AG04449 (cell line): ENCODE results near the gene RPL14.
"Not testable (repeated sequence)": the region's sequence is repeated elsewhere in the genome, so short reads cannot be mapped to it uniquely, and the experiment has no call there.

Experiments
- CTCF ChIA-PET: fragments of 350-600 bp; formaldehyde crosslinking; extraction: SDS; loops from one replicate; lab custom pipeline; 2021; ENCODE audit warnings: antibody characterized with exemption; lab: Yijun Ruan, JAX
- POLR2A ChIA-PET: fragments of 400-600, 350-600 bp; formaldehyde crosslinking; extraction: SDS; loops from one replicate; lab custom pipeline; 2020; ENCODE audit warnings: antibody characterized with exemption, inconsistent platforms; lab: Yijun Ruan, JAX
- DNase-seq: peaks from one replicate; pipeline ENCODE4 v3.0.0-alpha.2; 2010; ENCODE audit warnings: low read depth, low spot score
- H3K4me3 ChIP-seq: 2 replicates; pipeline ENCODE4 v1.5.1; 2011; ENCODE audit warnings: low read depth, mild to moderate bottlenecking, control low read depth, low read length
- TF ChIP-seq, protein P1 (sequence below): IDR thresholded peaks from one replicate; pipeline ENCODE4 v1.5.1; 2011; ENCODE audit warnings: mild to moderate bottlenecking, moderate library complexity, low read length, control low read depth, inconsistent platforms; ENCODE audit not compliant: insufficient read depth; ENCODE audit errors: missing control alignments

RPL14 gene

DNA sequence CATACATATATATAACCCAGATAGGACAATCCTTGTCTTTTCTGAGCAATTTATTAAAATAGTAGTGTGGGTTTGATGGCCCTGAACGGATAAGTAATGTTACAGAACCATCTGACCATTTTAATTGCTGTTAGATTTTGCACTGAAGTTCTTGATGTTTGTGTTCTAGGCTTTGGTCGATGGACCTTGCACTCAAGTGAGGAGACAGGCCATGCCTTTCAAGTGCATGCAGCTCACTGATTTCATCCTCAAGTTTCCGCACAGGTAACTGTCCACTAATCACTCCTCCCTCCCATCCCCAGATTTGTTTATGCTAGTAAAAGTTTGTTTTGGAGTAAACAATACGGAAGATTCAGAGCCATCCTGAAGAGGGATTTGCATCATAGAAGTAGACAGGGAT lies 1.3 kb downstream of the RPL14 start:
- ChIA-PET POLR2A (interaction anchor here (1.5 kb wide), 1 partner anchor 46 kb away, joined by 3 read pairs; no protein-coding TSS in a partner anchor), CTCF (no interaction called here)
- H3K4me3 ChIP-seq, result peak overlapping the region; percentile 97
- no peak for DNase-seq
- TF ChIP-seq, protein P1, sequence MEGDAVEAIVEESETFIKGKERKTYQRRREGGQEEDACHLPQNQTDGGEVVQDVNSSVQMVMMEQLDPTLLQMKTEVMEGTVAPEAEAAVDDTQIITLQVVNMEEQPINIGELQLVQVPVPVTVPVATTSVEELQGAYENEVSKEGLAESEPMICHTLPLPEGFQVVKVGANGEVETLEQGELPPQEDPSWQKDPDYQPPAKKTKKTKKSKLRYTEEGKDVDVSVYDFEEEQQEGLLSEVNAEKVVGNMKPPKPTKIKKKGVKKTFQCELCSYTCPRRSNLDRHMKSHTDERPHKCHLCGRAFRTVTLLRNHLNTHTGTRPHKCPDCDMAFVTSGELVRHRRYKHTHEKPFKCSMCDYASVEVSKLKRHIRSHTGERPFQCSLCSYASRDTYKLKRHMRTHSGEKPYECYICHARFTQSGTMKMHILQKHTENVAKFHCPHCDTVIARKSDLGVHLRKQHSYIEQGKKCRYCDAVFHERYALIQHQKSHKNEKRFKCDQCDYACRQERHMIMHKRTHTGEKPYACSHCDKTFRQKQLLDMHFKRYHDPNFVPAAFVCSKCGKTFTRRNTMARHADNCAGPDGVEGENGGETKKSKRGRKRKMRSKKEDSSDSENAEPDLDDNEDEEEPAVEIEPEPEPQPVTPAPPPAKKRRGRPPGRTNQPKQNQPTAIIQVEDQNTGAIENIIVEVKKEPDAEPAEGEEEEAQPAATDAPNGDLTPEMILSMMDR, result no peak

DNA sequence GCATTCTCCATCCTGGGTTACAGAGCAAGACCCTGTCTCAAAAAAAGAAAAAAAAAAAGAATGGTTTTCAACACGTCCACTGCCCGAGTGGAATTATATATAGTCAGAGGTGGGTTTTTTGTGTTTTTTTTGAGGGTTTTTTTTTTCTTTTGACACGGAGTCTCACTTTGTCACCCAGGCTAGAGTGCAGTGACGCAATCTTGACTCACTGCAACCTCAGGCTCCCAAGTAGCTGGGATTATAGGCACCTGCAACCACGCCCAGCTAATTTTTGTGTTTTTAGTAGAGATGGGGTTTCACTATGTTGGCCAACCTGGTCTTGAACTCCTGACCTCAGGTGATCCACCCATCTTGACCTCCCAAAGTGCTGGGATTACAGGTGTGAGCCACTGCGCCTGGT lies 3.3 kb downstream of the RPL14 start:
- POLR2A ChIA-PET, result interaction anchor here (0.6 kb wide), 1 partner anchor 1598 kb away, joined by 4 read pairs; no protein-coding TSS in a partner anchor
- CTCF ChIA-PET, DNase-seq, H3K4me3 ChIP-seq: not testable (repeated sequence)

DNA sequence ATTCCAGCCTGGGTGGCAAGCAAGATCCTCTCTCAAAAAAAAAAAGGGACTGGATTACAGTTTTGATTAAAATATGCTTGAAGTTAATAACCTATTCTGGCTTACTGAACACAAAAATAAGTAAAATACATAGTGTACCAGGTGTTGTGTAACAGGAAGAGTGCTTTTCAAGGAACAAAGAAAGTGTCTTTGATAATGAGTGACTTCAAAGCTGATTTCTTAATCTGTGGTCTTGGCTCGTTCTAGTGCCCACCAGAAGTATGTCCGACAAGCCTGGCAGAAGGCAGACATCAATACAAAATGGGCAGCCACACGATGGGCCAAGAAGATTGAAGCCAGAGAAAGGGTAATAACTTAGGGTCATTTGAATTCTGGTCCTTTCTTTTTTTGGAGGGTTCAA lies 4.0 kb downstream of the RPL14 start:
- CTCF ChIA-PET, result no interaction called here
- POLR2A ChIA-PET, result no interaction called here
- H3K4me3 ChIP-seq, result no peak overlapping the region
- TF ChIP-seq, protein P1, result no peak
- no peak for DNase-seq

DNA sequence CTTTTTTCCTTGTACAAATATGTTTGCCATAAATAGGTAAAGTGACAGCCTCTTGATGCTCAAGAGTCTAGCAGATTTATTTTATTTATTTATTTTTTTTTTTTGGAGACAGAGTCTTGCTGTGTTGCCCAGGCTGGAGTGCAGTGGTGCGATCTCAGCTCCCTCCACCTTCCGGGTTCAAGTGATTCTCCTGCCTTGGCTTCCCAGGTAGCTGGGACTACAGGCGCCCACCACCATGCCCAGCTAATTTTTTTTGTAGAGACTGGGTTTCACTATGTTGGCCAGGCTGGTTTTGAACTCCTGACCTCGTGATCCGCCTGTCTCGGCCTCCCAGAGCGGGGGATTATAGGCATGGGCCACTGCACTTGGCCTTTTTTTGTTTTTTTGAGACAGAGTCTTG lies 5.7 kb downstream of the RPL14 start:
- POLR2A ChIA-PET, result interaction anchor here (1.2 kb wide), 1 partner anchor 1249 kb away, joined by 3 read pairs; no protein-coding TSS in a partner anchor
- H3K4me3 ChIP-seq, CTCF ChIA-PET, DNase-seq: not testable (repeated sequence)

GRCh38 chr3:40463579-40463978 lies 6.4 kb downstream of the RPL14 start:
- TF ChIP-seq, protein P1, result no peak
- POLR2A ChIA-PET, result no interaction called here
- H3K4me3 ChIP-seq, result no peak overlapping the region
- no peak for DNase-seq
- CTCF ChIA-PET, result no interaction called here

DNA sequence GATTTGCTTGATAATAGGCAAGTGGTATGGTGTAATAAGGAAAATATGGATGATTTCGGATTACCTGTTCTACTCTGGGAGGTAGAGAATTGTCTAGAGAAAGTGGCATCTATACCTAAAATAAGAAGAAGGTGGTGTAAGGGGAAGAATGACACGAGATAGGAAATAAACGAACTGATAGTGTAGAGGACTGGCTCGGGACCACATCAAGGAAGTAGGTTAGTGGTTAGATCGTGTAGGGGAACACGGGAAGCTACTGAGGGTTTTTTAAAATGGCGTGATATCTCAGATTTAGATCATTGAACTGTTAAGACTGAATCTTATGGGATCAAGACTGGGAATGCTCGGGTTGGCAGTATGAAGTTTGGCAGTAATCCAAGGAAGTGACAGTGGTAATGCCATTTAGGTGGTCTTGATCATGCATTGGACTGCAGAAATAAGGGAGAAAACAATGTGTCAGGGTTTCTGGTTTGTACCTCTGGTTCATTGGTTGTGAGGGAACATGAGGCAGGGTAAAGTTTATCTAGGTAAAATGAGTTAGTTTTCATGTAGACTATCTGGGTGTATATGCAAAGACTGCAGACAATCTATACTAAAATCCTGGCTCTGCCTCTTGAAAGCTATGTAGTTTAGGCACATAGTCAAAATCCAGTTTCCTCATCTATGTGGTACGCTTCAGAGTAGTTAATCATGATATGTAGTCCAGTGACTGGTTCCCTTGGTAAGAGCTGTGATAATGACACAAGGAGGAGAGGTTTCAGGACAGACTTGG lies 7.4 kb downstream of the RPL14 start:
- CTCF ChIA-PET, result no interaction called here
- TF ChIP-seq, protein P1, result no peak
- DNase-seq, result no peak
- POLR2A ChIA-PET, result interaction anchor here (1.5 kb wide), 1 partner anchor 8 kb away, joined by 4 read pairs; the partner anchor contains the start of gene RPL14
- H3K4me3 ChIP-seq, result no peak overlapping the region

DNA sequence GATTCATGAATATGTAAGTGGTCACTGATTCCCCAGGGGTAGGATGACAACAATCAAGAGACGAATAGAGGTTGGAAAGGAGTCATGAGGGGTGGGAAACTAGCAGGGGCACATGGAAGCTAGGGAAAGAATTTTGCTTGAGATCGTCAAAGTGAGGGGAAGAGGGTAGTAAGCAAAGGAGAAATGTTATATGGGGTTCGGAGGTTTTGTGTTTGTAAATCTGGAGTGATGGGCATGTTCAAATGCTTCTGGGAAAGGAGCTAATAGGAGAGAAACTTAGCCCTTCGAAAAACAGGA lies 7.9 kb downstream of the RPL14 start:
- ChIA-PET CTCF (interaction anchor here (0.5 kb wide), 1 partner anchor 945 kb away, joined by 3 read pairs; no protein-coding TSS in a partner anchor), POLR2A (interaction anchor here (1.0 to 1.5 kb wide), 2 partner anchors 7 to 8 kb away, joined by 3 to 4 read pairs; partner anchors contain the start of gene RPL14)
- DNase-seq, result no peak
- no peak overlapping the region for H3K4me3 ChIP-seq
- TF ChIP-seq, protein P1, result no peak
